ENCODE results near the gene CD70.
"Not testable (repeated sequence)": the region's sequence is repeated elsewhere in the genome, so short reads cannot be mapped to it uniquely, and the experiment has no call there.

- not testable (repeated sequence) for TF ChIP-seq CTCF (conservative IDR thresholded peaks at IDR 0.05); EZH2 (IDR thresholded peaks at IDR 0.05; ENCODE audit: low read depth)
These were observed 8.2 kb downstream of the CD70 start for GRCh38 chr19:6582515-6583484.
